ENCODE data around the gene SUPT3H.

The SUPT3H gene

DNA sequence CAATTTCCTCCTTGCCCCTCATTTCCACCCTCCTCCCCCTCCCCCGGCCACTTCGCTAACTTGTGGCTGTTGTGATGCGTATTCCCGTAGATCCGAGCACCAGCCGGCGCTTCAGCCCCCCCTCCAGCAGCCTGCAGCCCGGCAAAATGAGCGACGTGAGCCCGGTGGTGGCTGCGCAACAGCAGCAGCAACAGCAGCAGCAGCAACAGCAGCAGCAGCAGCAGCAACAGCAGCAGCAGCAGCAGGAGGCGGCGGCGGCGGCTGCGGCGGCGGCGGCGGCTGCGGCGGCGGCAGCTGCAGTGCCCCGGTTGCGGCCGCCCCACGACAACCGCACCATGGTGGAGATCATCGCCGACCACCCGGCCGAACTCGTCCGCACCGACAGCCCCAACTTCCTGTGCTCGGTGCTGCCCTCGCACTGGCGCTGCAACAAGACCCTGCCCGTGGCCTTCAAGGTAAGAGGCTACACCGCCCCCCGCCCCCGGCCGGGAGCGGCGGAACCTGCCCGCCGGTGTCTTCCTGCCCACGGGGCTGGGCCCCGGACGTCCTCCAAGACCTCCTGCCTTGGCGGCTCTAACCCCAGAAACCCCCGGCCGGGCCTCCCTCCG, 44.9 kb upstream of the SUPT3H start:
- peak; percentile 77 for DNase-seq (ENCODE audit: low read depth)
- H3K4me3 ChIP-seq (ENCODE audit: low read depth, low read length): peak overlapping the region; percentile 80
- TF ChIP-seq, protein P1, sequence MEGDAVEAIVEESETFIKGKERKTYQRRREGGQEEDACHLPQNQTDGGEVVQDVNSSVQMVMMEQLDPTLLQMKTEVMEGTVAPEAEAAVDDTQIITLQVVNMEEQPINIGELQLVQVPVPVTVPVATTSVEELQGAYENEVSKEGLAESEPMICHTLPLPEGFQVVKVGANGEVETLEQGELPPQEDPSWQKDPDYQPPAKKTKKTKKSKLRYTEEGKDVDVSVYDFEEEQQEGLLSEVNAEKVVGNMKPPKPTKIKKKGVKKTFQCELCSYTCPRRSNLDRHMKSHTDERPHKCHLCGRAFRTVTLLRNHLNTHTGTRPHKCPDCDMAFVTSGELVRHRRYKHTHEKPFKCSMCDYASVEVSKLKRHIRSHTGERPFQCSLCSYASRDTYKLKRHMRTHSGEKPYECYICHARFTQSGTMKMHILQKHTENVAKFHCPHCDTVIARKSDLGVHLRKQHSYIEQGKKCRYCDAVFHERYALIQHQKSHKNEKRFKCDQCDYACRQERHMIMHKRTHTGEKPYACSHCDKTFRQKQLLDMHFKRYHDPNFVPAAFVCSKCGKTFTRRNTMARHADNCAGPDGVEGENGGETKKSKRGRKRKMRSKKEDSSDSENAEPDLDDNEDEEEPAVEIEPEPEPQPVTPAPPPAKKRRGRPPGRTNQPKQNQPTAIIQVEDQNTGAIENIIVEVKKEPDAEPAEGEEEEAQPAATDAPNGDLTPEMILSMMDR (IDR thresholded peaks at IDR 0.05; ENCODE audit: low read depth, low read length): no peak
- TF ChIP-seq POLR2A (IDR thresholded peaks at IDR 0.05; ENCODE audit: extremely low read depth, insufficient read length): no peak
- TF ChIP-seq MYC (IDR thresholded peaks at IDR 0.05; ENCODE audit: low read depth, low read length): no peak

DNA sequence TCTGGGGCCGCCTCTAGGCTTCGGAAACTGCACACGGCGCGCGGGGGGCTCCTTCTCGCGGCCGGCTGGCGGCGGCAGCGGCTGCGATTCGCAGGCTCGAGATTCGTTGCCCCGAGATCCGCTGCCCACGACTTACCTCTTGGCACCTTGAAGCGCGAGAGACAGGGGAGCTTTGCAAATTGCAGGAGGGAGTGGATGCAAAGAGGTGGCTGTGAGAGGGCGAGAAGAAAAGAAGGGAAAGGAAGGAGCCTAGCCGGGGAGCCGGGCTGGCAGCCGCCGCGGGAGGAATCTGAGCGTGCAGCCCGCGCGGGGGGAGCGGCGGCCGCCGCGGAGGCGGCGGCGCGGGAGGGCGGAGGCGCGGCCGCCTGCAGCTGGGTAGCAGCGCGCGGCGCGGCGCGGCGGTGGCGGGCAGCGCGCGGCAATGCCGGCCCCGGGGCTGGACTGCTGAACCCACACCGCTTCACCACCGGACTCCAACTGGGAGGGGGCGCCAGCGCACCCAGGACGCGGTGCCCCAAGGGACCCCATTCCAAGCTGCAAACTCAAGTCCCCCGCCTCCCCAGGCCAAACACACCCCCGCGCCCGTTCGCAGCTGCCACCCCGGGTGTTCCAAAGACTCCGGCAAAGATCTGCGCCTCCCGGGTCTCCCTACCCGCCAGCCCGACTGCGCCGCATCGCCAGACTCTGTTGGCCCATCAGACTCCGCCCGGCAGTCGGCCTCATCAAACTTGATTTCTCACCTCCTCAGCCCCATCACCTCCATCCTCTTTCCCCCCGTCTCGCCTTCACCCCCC, 44.2 kb upstream of the SUPT3H start:
- TF ChIP-seq MYC (IDR thresholded peaks at IDR 0.05; ENCODE audit: low read depth, low read length): peak; percentile 32
- TF ChIP-seq, protein P1 (IDR thresholded peaks at IDR 0.05; ENCODE audit: low read depth, low read length): peak; percentile 23
- TF ChIP-seq, protein P2, sequence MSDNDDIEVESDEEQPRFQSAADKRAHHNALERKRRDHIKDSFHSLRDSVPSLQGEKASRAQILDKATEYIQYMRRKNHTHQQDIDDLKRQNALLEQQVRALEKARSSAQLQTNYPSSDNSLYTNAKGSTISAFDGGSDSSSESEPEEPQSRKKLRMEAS (IDR thresholded peaks at IDR 0.05; ENCODE audit: low read depth, low read length): no peak
- TF ChIP-seq POLR2A (IDR thresholded peaks at IDR 0.05; ENCODE audit: extremely low read depth, insufficient read length): peak; percentile 30
- H3K4me3 ChIP-seq (ENCODE audit: low read depth, low read length): peak overlapping the region; percentile 80
- peak; percentile 95 for DNase-seq (ENCODE audit: low read depth)

DNA sequence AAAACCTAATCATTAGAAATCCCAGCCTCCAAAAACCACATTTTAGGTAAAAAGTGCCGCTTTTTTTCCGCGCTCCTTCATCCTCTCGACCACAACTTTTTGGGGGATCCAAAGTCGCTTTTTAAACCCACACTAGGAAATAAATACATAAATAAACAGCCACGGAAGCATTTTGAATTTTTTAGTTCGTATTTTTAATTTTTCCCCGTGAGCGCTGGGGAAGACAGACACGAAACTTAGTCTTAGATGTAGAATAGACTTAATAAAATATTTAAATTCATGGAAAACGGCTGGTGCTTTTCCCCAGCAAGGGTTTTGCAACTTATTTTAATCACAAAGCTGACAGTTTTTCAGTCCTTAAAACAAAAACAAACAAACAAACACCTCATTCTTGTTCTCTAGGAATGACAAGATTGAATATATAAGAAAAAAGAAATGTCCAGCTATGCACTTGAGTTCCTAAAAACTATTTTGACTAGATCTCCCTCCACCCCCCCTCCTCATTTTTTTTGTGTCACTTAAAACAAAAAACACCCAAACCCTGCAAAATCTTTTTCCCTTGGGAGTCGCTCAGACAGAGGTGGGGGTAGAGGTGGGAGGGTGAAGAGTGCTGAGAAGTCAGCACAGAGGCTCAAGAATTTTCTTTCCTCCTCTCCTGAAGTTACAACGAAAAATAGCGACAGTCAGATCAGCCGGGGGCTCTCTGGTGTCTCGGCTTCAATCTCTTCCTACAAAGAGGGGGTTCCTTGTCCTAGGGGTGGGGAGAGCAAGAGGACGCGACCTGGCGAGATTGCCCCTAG, 43.4 kb upstream of the SUPT3H start:
- DNase-seq (ENCODE audit: low read depth): no peak
- peak overlapping the region; percentile 69 for H3K4me3 ChIP-seq (ENCODE audit: low read depth, low read length)
- TF ChIP-seq POLR2A (IDR thresholded peaks at IDR 0.05; ENCODE audit: extremely low read depth, insufficient read length) (no peak), MYC (IDR thresholded peaks at IDR 0.05; ENCODE audit: low read depth, low read length) (no peak)
- TF ChIP-seq, protein P2 (IDR thresholded peaks at IDR 0.05; ENCODE audit: low read depth, low read length): no peak
- TF ChIP-seq, protein P1 (IDR thresholded peaks at IDR 0.05; ENCODE audit: low read depth, low read length): no peak

DNA sequence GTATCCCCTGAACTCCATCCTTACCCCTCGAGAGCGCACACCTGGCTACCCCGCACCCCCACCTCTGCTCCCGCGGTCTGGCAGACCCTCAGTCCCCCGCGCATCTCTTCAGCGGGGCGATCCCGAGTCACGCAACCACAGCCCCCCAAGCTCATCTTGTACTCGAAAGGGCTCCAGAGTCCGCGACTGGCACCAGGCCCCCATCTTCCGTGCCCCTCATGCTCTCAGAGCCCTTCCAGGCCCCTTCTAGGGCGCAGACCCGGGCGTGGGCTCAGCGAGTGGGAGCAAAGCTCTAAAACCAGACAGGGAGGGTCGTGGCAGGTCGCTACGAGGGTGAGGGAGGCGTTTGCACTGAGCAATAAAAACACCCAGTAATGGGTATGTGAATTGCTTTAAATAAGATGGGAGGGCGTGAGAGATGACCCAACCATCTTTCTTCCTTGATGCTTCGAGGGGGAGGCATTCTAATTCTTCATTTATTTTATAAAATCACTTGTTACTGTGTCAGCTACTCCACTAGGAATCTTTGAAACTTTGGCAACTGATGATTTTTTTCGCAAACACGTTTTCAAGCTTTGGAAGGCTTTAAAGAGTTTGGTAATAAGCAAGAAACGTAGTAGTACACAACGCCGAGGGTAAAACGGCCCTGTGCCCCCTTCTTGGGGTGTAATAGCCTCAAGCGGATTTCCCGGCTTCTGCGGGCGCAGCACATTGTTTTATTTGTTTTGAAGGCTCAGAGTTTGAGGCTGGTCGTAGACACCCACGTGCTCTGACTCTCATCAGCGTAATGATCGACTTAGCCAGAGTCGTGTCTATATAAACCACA, 42.6 kb upstream of the SUPT3H start:
- peak; percentile 82 for DNase-seq (ENCODE audit: low read depth)
- H3K4me3 ChIP-seq (ENCODE audit: low read depth, low read length): peak overlapping the region; percentile 69
- TF ChIP-seq, protein P2 (IDR thresholded peaks at IDR 0.05; ENCODE audit: low read depth, low read length): peak; percentile 96
- TF ChIP-seq POLR2A (IDR thresholded peaks at IDR 0.05; ENCODE audit: extremely low read depth, insufficient read length) (no peak), MYC (IDR thresholded peaks at IDR 0.05; ENCODE audit: low read depth, low read length) (peak; percentile 69)
- TF ChIP-seq, protein P1 (IDR thresholded peaks at IDR 0.05; ENCODE audit: low read depth, low read length): no peak

DNA sequence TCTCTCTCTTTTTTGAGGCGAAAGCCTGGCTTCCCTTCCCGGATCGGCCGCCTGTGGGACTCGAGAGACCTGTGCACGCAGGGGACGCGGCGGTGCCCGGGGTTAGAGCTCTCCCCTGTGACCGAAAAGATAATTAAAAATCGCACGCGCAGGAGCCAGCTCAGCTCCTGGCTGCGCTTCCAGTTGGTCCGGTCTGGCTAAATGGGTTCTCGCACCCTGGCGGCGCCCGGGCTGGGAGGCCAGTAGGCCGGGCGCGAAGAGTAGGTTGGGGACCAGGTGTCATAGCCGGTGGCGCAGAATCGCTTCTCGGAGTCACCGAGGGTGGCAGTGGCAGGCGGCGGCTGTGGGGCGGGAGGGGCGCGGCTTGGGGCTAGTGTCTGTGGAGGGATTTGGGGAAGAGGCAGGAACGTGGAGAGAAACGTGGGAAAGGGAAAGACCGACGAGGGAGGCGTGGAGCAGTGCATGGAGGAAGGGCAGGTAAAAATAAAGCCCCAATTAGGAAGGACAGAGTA, 41.9 kb upstream of the SUPT3H start:
- peak overlapping the region; percentile 69 for H3K4me3 ChIP-seq (ENCODE audit: low read depth, low read length)
- DNase-seq (ENCODE audit: low read depth): peak; percentile 89
- TF ChIP-seq, protein P1 (IDR thresholded peaks at IDR 0.05; ENCODE audit: low read depth, low read length): peak; percentile 20
- TF ChIP-seq POLR2A (IDR thresholded peaks at IDR 0.05; ENCODE audit: extremely low read depth, insufficient read length): no peak
